Measurements from ENCODE around the gene BSCL2. TPM values are rescaled to one million over a fixed set of nuclear protein-coding genes. Genes with fewer than 3 reads are reported as not detected.
"Not testable (repeated sequence)": the region's sequence is repeated elsewhere in the genome, so short reads cannot be mapped to it uniquely, and the experiment has no call there.

BSCL2 gene
- total and polyA plus RNA-seq, 12 donors, result 8.5 to 83.0 (median 19.7) TPM

DNA sequence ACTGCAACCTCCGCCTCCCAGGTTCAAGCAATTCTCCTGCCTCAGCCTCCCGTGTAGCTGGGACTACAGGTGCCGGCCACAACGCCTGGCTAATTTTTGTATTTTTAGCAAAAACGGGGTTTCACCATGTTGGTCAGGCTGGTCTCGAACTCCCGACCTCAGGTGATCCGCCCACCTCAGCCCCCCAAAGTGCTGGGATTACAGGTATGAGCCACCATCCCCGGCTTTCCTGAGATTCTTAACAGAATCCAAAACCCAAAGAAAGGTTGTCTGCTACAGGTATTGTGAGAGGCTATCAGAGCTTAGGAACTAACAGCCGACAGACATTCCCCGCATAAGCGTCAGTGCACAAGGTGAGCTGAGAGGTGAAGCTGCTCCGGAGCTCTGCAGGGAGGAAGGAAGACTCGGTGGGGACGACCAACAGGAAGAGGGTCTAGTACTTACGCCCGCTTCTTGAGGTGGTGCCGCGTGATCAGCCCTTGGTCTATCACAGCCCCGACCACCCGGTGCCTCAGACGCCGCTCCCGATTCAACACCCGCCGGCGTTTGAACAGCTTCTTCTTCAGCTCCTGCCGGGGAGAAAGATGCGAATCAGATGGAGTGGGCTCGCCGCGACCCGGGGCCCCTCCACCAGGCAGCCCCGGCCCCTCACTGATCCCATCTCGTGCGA lies 42.7 kb downstream of the BSCL2 start:
- ATAC-seq (peak; percentile 12 to 50 (median 28)), DNase-seq (no peak)
- TF ChIP-seq, protein P1, sequence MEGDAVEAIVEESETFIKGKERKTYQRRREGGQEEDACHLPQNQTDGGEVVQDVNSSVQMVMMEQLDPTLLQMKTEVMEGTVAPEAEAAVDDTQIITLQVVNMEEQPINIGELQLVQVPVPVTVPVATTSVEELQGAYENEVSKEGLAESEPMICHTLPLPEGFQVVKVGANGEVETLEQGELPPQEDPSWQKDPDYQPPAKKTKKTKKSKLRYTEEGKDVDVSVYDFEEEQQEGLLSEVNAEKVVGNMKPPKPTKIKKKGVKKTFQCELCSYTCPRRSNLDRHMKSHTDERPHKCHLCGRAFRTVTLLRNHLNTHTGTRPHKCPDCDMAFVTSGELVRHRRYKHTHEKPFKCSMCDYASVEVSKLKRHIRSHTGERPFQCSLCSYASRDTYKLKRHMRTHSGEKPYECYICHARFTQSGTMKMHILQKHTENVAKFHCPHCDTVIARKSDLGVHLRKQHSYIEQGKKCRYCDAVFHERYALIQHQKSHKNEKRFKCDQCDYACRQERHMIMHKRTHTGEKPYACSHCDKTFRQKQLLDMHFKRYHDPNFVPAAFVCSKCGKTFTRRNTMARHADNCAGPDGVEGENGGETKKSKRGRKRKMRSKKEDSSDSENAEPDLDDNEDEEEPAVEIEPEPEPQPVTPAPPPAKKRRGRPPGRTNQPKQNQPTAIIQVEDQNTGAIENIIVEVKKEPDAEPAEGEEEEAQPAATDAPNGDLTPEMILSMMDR (IDR thresholded peaks at IDR 0.05), result no peak
- H3K36me3 ChIP-seq, result peaks cover 0 to 45% (median 10%) of the 10 kb centered on the region in 9 donors
- H3K27me3 ChIP-seq, result no peaks in the 10 kb centered on the region
- H3K9me3 ChIP-seq, result no peaks in the 10 kb centered on the region
- H3K4me3 ChIP-seq, result peak overlapping the region; percentile 59 to 95 (median 80)
- H3K27ac ChIP-seq, result peak overlapping the region; percentile 80 to 94 (median 91)
- WGBS, 2 donors, result 3% methylated on average over 36 of the region's 36 CpGs
- peaks cover 16 to 43% (median 31%) of the 10 kb centered on the region in 9 donors for H3K4me1 ChIP-seq
- intact Hi-C loops (cut with DNase I), result loop anchor here in 2 of 10 donors (5.0 kb wide), 3 partner anchors 43 to 67 kb away; partner anchors contain the start of genes BSCL2 (in 1 of the 2), GNG3 (in 1 of the 2) and MTA2 (in 1 of the 2)

DNA sequence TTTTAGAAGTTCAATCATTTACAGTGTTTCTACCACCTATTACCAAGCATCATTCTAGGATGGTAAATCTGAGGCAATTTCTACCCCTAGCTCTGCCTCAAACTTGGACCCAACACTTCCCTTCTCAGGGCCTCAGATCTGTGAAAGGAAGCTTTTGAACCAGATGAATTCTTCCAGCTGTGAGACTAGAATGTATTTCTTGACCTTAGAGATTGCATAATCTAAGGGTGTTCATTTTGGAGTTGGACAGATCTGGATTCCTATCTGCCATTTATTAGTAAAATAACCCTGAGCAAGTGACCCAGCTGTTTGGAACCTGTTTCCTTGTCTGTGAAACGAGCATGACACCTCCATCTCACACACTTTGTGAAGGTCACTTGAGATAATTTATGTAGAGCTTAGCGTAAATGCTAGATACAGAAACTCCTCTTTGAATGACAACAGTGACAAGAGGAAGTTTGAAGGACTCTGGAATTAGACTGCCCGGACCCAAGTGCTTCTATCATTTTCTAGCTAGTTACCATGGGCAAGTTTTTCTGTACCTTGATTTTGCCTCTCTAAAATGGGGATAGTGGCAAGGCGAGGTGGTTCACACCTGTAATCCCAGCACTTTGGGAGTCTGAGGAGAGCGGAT lies 50.3 kb downstream of the BSCL2 start:
- Histone ChIP-seq H3K9me3 (no peaks in the 10 kb centered on the region), H3K4me3 (no peak overlapping the region), H3K36me3 (peaks cover 0 to 10% (median under 1%) of the 10 kb centered on the region in 9 donors), H3K4me1 (peaks cover 0 to 12% (median 8%) of the 10 kb centered on the region in 9 donors), H3K27me3 (no peaks in the 10 kb centered on the region), H3K27ac (no peak overlapping the region)
- intact Hi-C loops (cut with DNase I), result loop anchor here in 1 of 10 donors (5.0 kb wide), 1 partner anchor 1240 kb away; no protein-coding TSS in a partner anchor
- ATAC-seq (no peak), DNase-seq (no peak)
- 43 to 57% methylated on average over 5 of the region's 5 CpGs for WGBS, 2 donors
- TF ChIP-seq, protein P1 (IDR thresholded peaks at IDR 0.05), result no peak

DNA sequence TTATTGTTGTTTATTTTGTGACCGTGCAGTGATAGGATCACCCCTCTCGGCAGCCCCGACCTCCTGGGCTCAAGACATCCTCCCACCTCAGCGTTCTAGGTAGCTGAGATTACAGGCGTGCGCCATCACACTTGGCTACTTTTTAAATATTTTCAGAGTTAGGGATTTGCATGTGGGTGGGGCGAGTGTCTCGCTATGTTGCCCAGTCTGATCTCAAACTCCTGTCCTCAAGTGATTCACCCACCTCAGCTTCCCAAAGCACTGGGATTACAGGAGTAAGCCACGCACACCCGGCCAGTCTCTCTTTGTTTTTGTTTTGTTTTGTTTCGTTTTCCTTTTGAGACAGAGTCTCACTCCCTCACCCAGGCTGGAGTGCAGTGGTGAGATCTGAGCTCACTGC lies 52.9 kb downstream of the BSCL2 start:
- TF ChIP-seq, protein P1 (IDR thresholded peaks at IDR 0.05), result no peak
- Histone ChIP-seq H3K4me3 (no peak overlapping the region), H3K4me1 (peaks cover 0 to 19% (median 15%) of the 10 kb centered on the region in 9 donors), H3K27ac (no peak overlapping the region), H3K27me3 (no peaks in the 10 kb centered on the region), H3K9me3 (no peaks in the 10 kb centered on the region), H3K36me3 (peaks cover 0 to 14% (median 5%) of the 10 kb centered on the region in 9 donors)
- intact Hi-C loops (cut with DNase I), result loop anchor here in 1 of 10 donors (5.0 kb wide), 1 partner anchor 42 kb away; the partner anchor contains the start of genes EML3 and ROM1
- ATAC-seq, result no peak
- 87% methylated on average over 11 of the region's 11 CpGs for WGBS, 2 donors
- DNase-seq, result no peak

DNA sequence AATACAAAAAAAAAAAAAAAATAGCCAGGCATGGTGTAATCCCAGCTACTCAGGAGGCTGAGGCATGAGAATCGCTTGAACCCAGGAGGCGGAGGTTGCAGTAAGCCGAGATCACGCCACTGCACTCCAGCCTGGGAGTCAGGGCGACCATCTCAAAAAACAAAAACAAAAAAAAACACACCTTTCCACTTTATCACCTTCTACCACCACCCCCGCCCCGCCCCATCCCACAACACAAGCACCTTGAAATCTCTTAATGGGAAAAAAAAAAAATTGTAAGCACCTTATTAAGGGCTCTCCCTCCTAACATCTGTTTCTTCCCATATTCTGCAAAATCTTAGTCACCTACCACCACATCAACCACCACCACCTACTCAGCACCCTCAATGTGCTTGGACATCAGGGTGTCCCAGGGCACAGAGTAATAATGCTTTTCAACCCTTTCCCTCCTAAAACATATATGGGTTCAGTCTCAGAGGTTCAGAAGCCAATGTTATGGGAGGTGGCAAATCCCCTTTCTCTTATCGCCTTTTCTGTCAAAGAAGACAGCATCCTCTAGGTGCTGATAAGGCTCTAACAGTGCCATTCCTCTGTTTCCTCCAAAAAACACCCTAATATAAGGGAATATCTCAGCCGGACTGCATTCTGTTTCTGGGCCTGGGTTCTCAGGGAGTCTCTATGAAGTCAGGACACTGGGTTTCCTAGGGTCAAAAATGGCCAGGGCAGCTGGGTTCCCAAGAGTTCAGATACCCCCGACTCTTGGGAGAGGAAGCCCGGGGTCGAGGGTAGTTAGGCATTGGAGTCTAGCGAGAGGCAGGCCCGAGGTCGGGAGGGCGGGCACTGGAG lies 54.8 kb downstream of the BSCL2 start:
- intact Hi-C loops (cut with DNase I), result loop anchor here in 1 of 10 donors (5.0 kb wide), 1 partner anchor 40 kb away; the partner anchor contains the start of genes EML3 and ROM1
- no peak for DNase-seq
- peak in 2 of 8 donors; percentile 3 to 9 for ATAC-seq
- Histone ChIP-seq H3K9me3 (no peaks in the 10 kb centered on the region), H3K27ac (peak overlapping the region; percentile 80 to 98 (median 93)), H3K4me3 (peak overlapping the region; percentile 70 to 100 (median 90)), H3K27me3 (no peaks in the 10 kb centered on the region), H3K36me3 (peaks cover 0 to 33% (median 16%) of the 10 kb centered on the region in 9 donors), H3K4me1 (peaks cover 0 to 21% (median 16%) of the 10 kb centered on the region in 9 donors)
- TF ChIP-seq, protein P1 (IDR thresholded peaks at IDR 0.05), result no peak
- WGBS, 2 donors, result 37 to 40% methylated on average over 16 of the region's 16 CpGs

DNA sequence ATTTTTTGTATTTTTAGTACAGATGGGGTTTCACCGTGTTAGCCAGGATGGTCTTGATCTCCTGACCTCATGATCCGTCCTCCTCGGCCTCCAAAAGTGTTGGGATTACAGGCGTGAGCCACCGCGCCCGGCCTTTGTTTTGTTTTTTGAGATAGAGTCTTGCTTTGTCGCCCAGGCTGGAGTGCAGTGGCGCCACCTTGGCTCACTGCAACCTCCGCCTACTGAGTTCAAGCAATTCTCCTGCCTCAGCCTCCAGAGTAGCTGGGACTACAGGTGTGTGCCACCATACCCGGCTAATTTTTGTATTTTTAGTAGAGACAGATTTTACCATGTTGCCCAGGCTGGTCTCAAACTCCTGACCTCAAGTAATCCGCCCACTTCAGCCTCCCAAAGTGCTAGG lies 56.9 kb downstream of the BSCL2 start:
- WGBS, 2 donors, result 94 to 95% methylated on average over 12 of the region's 12 CpGs

More for the DNA sequence above, 56.9 kb downstream of the BSCL2 start:
- not testable (repeated sequence) for H3K27ac ChIP-seq, ATAC-seq, DNase-seq, H3K9me3 ChIP-seq, H3K4me3 ChIP-seq, H3K27me3 ChIP-seq
- intact Hi-C loops (cut with DNase I), result loop anchor here in 1 of 10 donors (5.0 kb wide), 1 partner anchor 38 kb away; the partner anchor contains the start of genes EML3 and ROM1
- H3K4me1 ChIP-seq, result peaks cover 8 to 35% (median 29%) of the 10 kb centered on the region in 9 donors
- H3K36me3 ChIP-seq, result peaks cover 0 to 36% (median 17%) of the 10 kb centered on the region in 9 donors

Measured in heart right ventricle (tissue), 16 donors.